Islet precursor cell (in vitro differentiated cells): ENCODE data around the gene PRKCA.
"Not testable (repeated sequence)": the region's sequence is repeated elsewhere in the genome, so short reads cannot be mapped to it uniquely, and the experiment has no call there.

Experiments
- DNase-seq: peaks from one replicate; pipeline ENCODE4 v3.0.0-alpha.2; 2018

The PRKCA gene

GRCh38 chr17:66387392-66387981 lies 85.1 kb downstream of the PRKCA start:
- peak; percentile 43 for DNase-seq

- DNase-seq: peak; percentile 35
Observed at GRCh38 chr17:66392783-66393437, 90.5 kb downstream of the PRKCA start.

- DNase-seq: no peak
Observed at GRCh38 chr17:66395961-66396360, 93.5 kb downstream of the PRKCA start.

- DNase-seq: peak; percentile 19
Observed at GRCh38 chr17:66397486-66397885, 95.1 kb downstream of the PRKCA start.

GRCh38 chr17:66398059-66398458 lies 95.6 kb downstream of the PRKCA start:
- DNase-seq: no peak

- DNase-seq: no peak
Observed at GRCh38 chr17:66398617-66399016, 96.2 kb downstream of the PRKCA start.

GRCh38 chr17:66399441-66399840 lies 97.0 kb downstream of the PRKCA start:
- DNase-seq: no peak

- not testable (repeated sequence) for DNase-seq
Observed at GRCh38 chr17:66400041-66400688, 97.8 kb downstream of the PRKCA start.

- no peak for DNase-seq
Observed at GRCh38 chr17:66400698-66401097, 98.3 kb downstream of the PRKCA start.

GRCh38 chr17:66401364-66401763 lies 99.0 kb downstream of the PRKCA start:
- no peak for DNase-seq

- DNase-seq: peak; percentile 46
Observed at GRCh38 chr17:66403846-66404556, 101.6 kb downstream of the PRKCA start.

- DNase-seq: peak; percentile 30
Observed at GRCh38 chr17:66405836-66406677, 103.6 kb downstream of the PRKCA start.

GRCh38 chr17:66406701-66407644 lies 104.6 kb downstream of the PRKCA start:
- peak; percentile 43 for DNase-seq

GRCh38 chr17:66407864-66408263 lies 105.5 kb downstream of the PRKCA start:
- DNase-seq: no peak

- peak; percentile 46 for DNase-seq
Observed at GRCh38 chr17:66411520-66411919, 109.1 kb downstream of the PRKCA start.

GRCh38 chr17:66412857-66413558 lies 110.6 kb downstream of the PRKCA start:
- DNase-seq: peak; percentile 41

GRCh38 chr17:66413559-66414520 lies 111.4 kb downstream of the PRKCA start:
- DNase-seq: peak; percentile 38

- no peak for DNase-seq
Observed at GRCh38 chr17:66414561-66415175, 112.3 kb downstream of the PRKCA start.
